H9 (cell line): ENCODE results near the gene PROP1. TPM values are rescaled to one million over a fixed set of nuclear protein-coding genes. Genes with fewer than 3 reads are reported as not detected.
"Not testable (repeated sequence)": the region's sequence is repeated elsewhere in the genome, so short reads cannot be mapped to it uniquely, and the experiment has no call there.

ENCODE experiments used
- DNase-seq: peaks from one replicate; pipeline ENCODE4 v3.0.0-alpha.2; 2017
- H2AFZ ChIP-seq: one replicate; pipeline ENCODE4 v1.6.1; 2013; ENCODE audit warnings: mild to moderate bottlenecking, low read length, control low read depth, moderate library complexity
- H2AK5ac ChIP-seq: 2 replicates; pipeline ENCODE4 v1.6.1; 2013; ENCODE audit warnings: low read length, control low read depth, mixed read lengths; ENCODE audit not compliant: insufficient read length
- H2BK120ac ChIP-seq: one replicate; pipeline ENCODE4 v1.6.1; 2013; ENCODE audit warnings: low read depth, mild to moderate bottlenecking, low read length, control low read depth, inconsistent platforms; ENCODE audit not compliant: poor library complexity, severe bottlenecking
- H2BK12ac ChIP-seq: 2 replicates; pipeline ENCODE4 v1.6.1; 2013; ENCODE audit warnings: low read length, control low read depth, mixed read lengths, low read depth; ENCODE audit not compliant: insufficient read length
- H2BK15ac ChIP-seq: 2 replicates; pipeline ENCODE4 v1.6.1; 2013; ENCODE audit warnings: low read depth, low read length, control low read depth
- H2BK20ac ChIP-seq: one replicate; pipeline ENCODE4 v1.6.1; 2013; ENCODE audit warnings: low read depth, mild to moderate bottlenecking, low read length, control low read depth, inconsistent platforms; ENCODE audit not compliant: poor library complexity, severe bottlenecking
- H2BK5ac ChIP-seq: 2 replicates; pipeline ENCODE4 v1.6.1; 2013; ENCODE audit warnings: low read length, control low read depth, mixed read lengths; ENCODE audit not compliant: insufficient read length
- H3K14ac ChIP-seq: 2 replicates; pipeline ENCODE4 v1.6.1; 2013; ENCODE audit warnings: low read length, control low read depth; ENCODE audit not compliant: insufficient read depth
- H3K18ac ChIP-seq: 2 replicates; pipeline ENCODE4 v1.6.1; 2013; ENCODE audit warnings: low read depth, mild to moderate bottlenecking, mixed read lengths, low read length, control low read depth; ENCODE audit not compliant: insufficient read length
- H3K23ac ChIP-seq: 2 replicates; pipeline ENCODE4 v1.6.1; 2013; ENCODE audit warnings: low read length, control low read depth, mixed read lengths, low read depth; ENCODE audit not compliant: insufficient read length
- H3K23me2 ChIP-seq: 2 replicates; pipeline ENCODE4 v1.6.1; 2013; ENCODE audit warnings: low read depth, mild to moderate bottlenecking, mixed read lengths, low read length, control low read depth; ENCODE audit not compliant: insufficient read length, poor library complexity, severe bottlenecking
- H3K27ac ChIP-seq: 2 replicates; pipeline ENCODE4 v1.5.1; 2013; ENCODE audit warnings: low read length, control low read depth, mixed read lengths, low read depth; ENCODE audit not compliant: insufficient read length
- H3K27me3 ChIP-seq: 2 replicates; pipeline ENCODE4 v1.6.1; 2013; ENCODE audit warnings: low read length, control low read depth, inconsistent platforms; ENCODE audit not compliant: insufficient read depth
- H3K4ac ChIP-seq: 2 replicates; pipeline ENCODE4 v1.6.1; 2013; ENCODE audit warnings: low read depth, mild to moderate bottlenecking, control low read depth, inconsistent platforms, low read length, moderate library complexity
- H3K4me1 ChIP-seq: 2 replicates; pipeline ENCODE4 v1.6.1; 2013; ENCODE audit warnings: low read length, control low read depth, inconsistent platforms; ENCODE audit not compliant: insufficient read depth
- H3K4me2 ChIP-seq: 2 replicates; pipeline ENCODE4 v1.6.1; 2013; ENCODE audit warnings: low read length, control low read depth, mixed read lengths; ENCODE audit not compliant: insufficient read length, insufficient read depth
- H3K56ac ChIP-seq: 2 replicates; pipeline ENCODE4 v1.6.1; 2013; ENCODE audit warnings: low read depth, mild to moderate bottlenecking, mixed read lengths, low read length, control low read depth; ENCODE audit not compliant: insufficient read length
- H3K79me1 ChIP-seq: 2 replicates; pipeline ENCODE4 v1.6.1; 2013; ENCODE audit warnings: low read depth, mild to moderate bottlenecking, moderate library complexity, low read length, control low read depth, inconsistent platforms; ENCODE audit not compliant: insufficient read depth, poor library complexity, severe bottlenecking
- H3K79me2 ChIP-seq: 2 replicates; pipeline ENCODE4 v1.6.1; 2013; ENCODE audit warnings: low read length, control low read depth, inconsistent platforms; ENCODE audit not compliant: insufficient read depth
- H3K9ac ChIP-seq: 2 replicates; pipeline ENCODE4 v1.6.1; 2013; ENCODE audit warnings: low read length, control low read depth, mixed read lengths; ENCODE audit not compliant: insufficient read length; ENCODE audit errors: extremely low read depth
- H3K9me3 ChIP-seq: one replicate; pipeline ENCODE4 v1.6.1; 2013; ENCODE audit warnings: low read depth, low read length, inconsistent platforms; ENCODE audit not compliant: control insufficient read depth
- H3T11ph ChIP-seq: one replicate; pipeline ENCODE4 v1.6.1; 2013; ENCODE audit warnings: mild to moderate bottlenecking, low read length, control low read depth, inconsistent platforms
- H4K20me1 ChIP-seq: one replicate; pipeline ENCODE4 v1.6.1; 2013; ENCODE audit not compliant: control insufficient read depth, insufficient read length, insufficient read depth
- H4K5ac ChIP-seq: 2 replicates; pipeline ENCODE4 v1.6.1; 2013; ENCODE audit warnings: low read depth, mild to moderate bottlenecking, mixed read lengths, low read length, control low read depth; ENCODE audit not compliant: insufficient read length
- H4K8ac ChIP-seq: replicated peaks from 2 replicates; pipeline ENCODE4 v1.6.1; 2013; ENCODE audit warnings: low read length, control low read depth, mixed read lengths, low read depth; ENCODE audit not compliant: insufficient read length
- H4K91ac ChIP-seq: 2 replicates; pipeline ENCODE4 v1.6.1; 2013; ENCODE audit warnings: low read depth, mild to moderate bottlenecking, moderate library complexity, mixed read lengths, low read length, control low read depth; ENCODE audit not compliant: insufficient read length
- H3K27ac Mint-ChIP-seq, 3 experiments: 2 replicates in 2 of 3; 3 replicates in 1 of 3; pipeline ENCODE4 v1.8.0; 2020 to 2021; ENCODE audit warnings: mixed read lengths in 3 of 3, mild to moderate bottlenecking in 1 of 3, moderate library complexity in 1 of 3
- H3K27me3 Mint-ChIP-seq: 2 replicates; pipeline ENCODE4 v1.8.0; 2021; ENCODE audit warnings: low read depth, mild to moderate bottlenecking, moderate library complexity, mixed read lengths
- H3K36me3 Mint-ChIP-seq, 3 experiments: 2 replicates in 2 of 3; 3 replicates in 1 of 3; pipeline ENCODE4 v1.8.0; 2020 to 2021; ENCODE audit warnings: low read depth in 3 of 3, mixed read lengths in 3 of 3; ENCODE audit not compliant: insufficient read depth in 1 of 3
- H3K4me1 Mint-ChIP-seq, 2 experiments: 2 replicates each; pipeline ENCODE4 v1.8.0; 2020; ENCODE audit warnings: mixed read lengths in 2 of 2
- H3K4me3 Mint-ChIP-seq, 2 experiments: 2 replicates in 1 of 2; 3 replicates in 1 of 2; pipeline ENCODE4 v1.8.0; 2020 to 2021; ENCODE audit warnings: mild to moderate bottlenecking in 2 of 2, mixed read lengths in 2 of 2, moderate library complexity in 1 of 2
- H3K9me3 Mint-ChIP-seq, 2 experiments: 2 replicates in 1 of 2; 3 replicates in 1 of 2; pipeline ENCODE4 v1.8.0; 2020; ENCODE audit warnings: mild to moderate bottlenecking in 2 of 2, mixed read lengths in 2 of 2, moderate library complexity in 1 of 2
- CTCF ChIP-seq: fragments of 200-600 bp; sonication (generic); conservative IDR thresholded peaks from 3 replicates; pipeline ENCODE4 v1.8.0; 2021; ENCODE audit warnings: antibody characterized with exemption, mild to moderate bottlenecking
- WGBS: extraction: QIAGEN DNeasy Blood & Tissue Kit; methylation state at CpG from one replicate; pipeline ENCODE4 v1.1.7; 2013; ENCODE audit warnings: missing lambda C conversion rate, low lambda C conversion rate, mixed read lengths; ENCODE audit not compliant: insufficient read length; ENCODE audit errors: extremely low coverage; 5-methylcytosine and 5-hydroxymethylcytosine counted together
- total RNA-seq: library from RNA; stranded (reverse); gene quantifications from 2 replicates; pipeline ENCODE4 v1.2.1, GENCODE V29; 2021

Gene PROP1
- total RNA-seq, 1 experiment from 2014 or later, result not detected

- H2AK5ac ChIP-seq, result no peak overlapping the region
- H3K14ac ChIP-seq, result no peak overlapping the region
- H4K20me1 ChIP-seq, result no peaks in the 10 kb centered on the region
- peaks cover 13 to 20% of the 10 kb centered on the region in 2 experiments for H3K4me1 Mint-ChIP-seq
- no peak for DNase-seq
- H3K18ac ChIP-seq, result no peak overlapping the region
- no peaks in the 10 kb centered on the region for H3K27me3 ChIP-seq
- no peak overlapping the region for H4K8ac ChIP-seq
- H2BK15ac ChIP-seq, result no peak overlapping the region
- no peak overlapping the region for H3K23ac ChIP-seq
- H2BK5ac ChIP-seq, result no peak overlapping the region
- no peaks in the 10 kb centered on the region for H3K36me3 Mint-ChIP-seq
- no peaks in the 10 kb centered on the region for H3K79me1 ChIP-seq
- no peak overlapping the region for H4K5ac ChIP-seq
- H3K9me3 Mint-ChIP-seq, result peaks cover 0 to 4% of the 10 kb centered on the region in 2 experiments; a peak in 4 of 5 replicates
- no peaks in the 10 kb centered on the region for H3K23me2 ChIP-seq
- H3K27ac Mint-ChIP-seq, result peak overlapping the region in 1 of 3 experiments; percentile 41; a peak in 2 of 7 replicates
- H3K27me3 Mint-ChIP-seq, result no peaks in the 10 kb centered on the region; the same call in 1 of the 2 replicates
- H3K4me3 Mint-ChIP-seq, result no peak overlapping the region
- H2BK120ac ChIP-seq, result no peak overlapping the region
- H2AFZ ChIP-seq, result no peak overlapping the region
- no peak overlapping the region for H2BK12ac ChIP-seq
- no peaks in the 10 kb centered on the region for H3K79me2 ChIP-seq
- no peak overlapping the region for H3K4ac ChIP-seq
- no peak overlapping the region for H2BK20ac ChIP-seq
- no peak overlapping the region for H3K4me2 ChIP-seq
- H3K9ac ChIP-seq, result no peak overlapping the region
- no peaks in the 10 kb centered on the region for H3K9me3 ChIP-seq
- H3T11ph ChIP-seq, result no peak overlapping the region
- no peak for TF ChIP-seq CTCF
- no peak overlapping the region for H3K56ac ChIP-seq
- no peaks in the 10 kb centered on the region for H3K4me1 ChIP-seq
- H4K91ac ChIP-seq, result no peak overlapping the region
- no CpG with 5 or more reads among the region's 10 CpGs for WGBS
- H3K27ac ChIP-seq, result no peak overlapping the region
These were observed 15.3 kb downstream of the PROP1 start for GRCh38 chr5:177980743-177981151.

GRCh38 chr5:177977600-177977999 lies 18.4 kb downstream of the PROP1 start:
- H2BK120ac ChIP-seq, H4K8ac ChIP-seq, H3K56ac ChIP-seq, H2BK12ac ChIP-seq, H3K4me1 ChIP-seq, H4K91ac ChIP-seq, H2BK20ac ChIP-seq, H3K79me2 ChIP-seq, H3K4ac ChIP-seq, H2AK5ac ChIP-seq, H2BK5ac ChIP-seq, H2AFZ ChIP-seq, DNase-seq, H3K18ac ChIP-seq, H4K20me1 ChIP-seq, H3K9me3 Mint-ChIP-seq, H3K14ac ChIP-seq, H3K79me1 ChIP-seq, H3K4me2 ChIP-seq, H2BK15ac ChIP-seq, H3K23me2 ChIP-seq, H3K23ac ChIP-seq, H3T11ph ChIP-seq, H3K27ac Mint-ChIP-seq, H3K9me3 ChIP-seq, H3K9ac ChIP-seq, H3K27me3 Mint-ChIP-seq, H3K4me3 Mint-ChIP-seq, H3K27ac ChIP-seq, H3K36me3 Mint-ChIP-seq, H3K27me3 ChIP-seq, H4K5ac ChIP-seq: not testable (repeated sequence)
- no CpG with 5 or more reads among the region's 8 CpGs for WGBS
- H3K4me1 Mint-ChIP-seq, result peaks cover 7 to 19% of the 10 kb centered on the region in 2 experiments
